HepG2 (cell line): ENCODE data around the gene NDE1. TPM values are rescaled to one million over a fixed set of nuclear protein-coding genes. Genes with fewer than 3 reads are reported as not detected.

Source experiments
- ATAC-seq: fragments of 200-7000 bp; cut with Tn5 transposase; 3 replicates; pipeline ENCODE4 v1.9.1; 2020; ENCODE audit warnings: mild to moderate bottlenecking, moderate library complexity
- BruUV-seq: library from RNA; stranded (reverse); fragments of 400-500 nt; replicated peaks from 2 replicates; lab custom pipeline; 2021; lab: Mats Ljungman, UMichigan
- CTCF ChIA-PET: fragments of 300-600 bp; formaldehyde crosslinking; extraction: SDS; loops from one replicate; lab custom pipeline; 2021; ENCODE audit warnings: low total read pairs, inconsistent platforms, low intra/inter-chr PET ratio; lab: Yijun Ruan, JAX
- POLR2A ChIA-PET: fragments of 350-600 bp; sonication (Branson Sonifier 250); formaldehyde crosslinking; loops from one replicate; lab custom pipeline; 2020; ENCODE audit warnings: antibody characterized with exemption, inconsistent platforms; lab: Yijun Ruan, JAX
- DNase-seq: peaks from one replicate; pipeline ENCODE4 v3.0.0-alpha.2; 2015; ENCODE audit warnings: low spot score
- FAIRE-seq: peaks from 3 replicates; lab custom pipeline; 2011; peaks lifted over from hg19 to GRCh38; lab: Jason Lieb, UNC
- H2AFZ ChIP-seq: one replicate; pipeline ENCODE4 v1.6.1; 2011; ENCODE audit warnings: low read length, inconsistent platforms
- H3K27ac ChIP-seq: fragments of 300-600 bp; 3 replicates; pipeline ENCODE4 v1.8.0; 2011; ENCODE audit warnings: mixed run types, mild to moderate bottlenecking, mixed read lengths, low read length, inconsistent platforms; ENCODE audit not compliant: insufficient read depth; ENCODE audit errors: extremely low read length
- H3K27me3 ChIP-seq, 2 experiments: fragments of 200-600 bp in 1 of 2; 2 replicates in 1 of 2; 3 replicates in 1 of 2; pipeline versions ENCODE4 v1.6.0 to v1.8.0; 2011; ENCODE audit warnings: low read length in 2 of 2, mild to moderate bottlenecking in 2 of 2, moderate library complexity in 2 of 2, inconsistent platforms in 1 of 2; ENCODE audit not compliant: insufficient read depth in 2 of 2, control insufficient read depth in 1 of 2
- H3K36me3 ChIP-seq, 2 experiments: fragments of 200-600 bp in 1 of 2; replicated peaks in 1 of 2; 2 replicates in 1 of 2; 3 replicates in 1 of 2; pipeline versions ENCODE4 v1.5.1 to v1.8.0; 2011; ENCODE audit warnings: low read length in 2 of 2, inconsistent platforms in 1 of 2; ENCODE audit not compliant: insufficient read depth in 2 of 2, control insufficient read depth in 1 of 2
- H3K4me1 ChIP-seq: 2 replicates; pipeline ENCODE4 v1.5.1; 2012; ENCODE audit warnings: low read length, inconsistent platforms; ENCODE audit not compliant: insufficient read depth
- H3K4me2 ChIP-seq: 2 replicates; pipeline ENCODE4 v1.6.0; 2011; ENCODE audit warnings: low read depth, low read length, inconsistent platforms
- H3K4me3 ChIP-seq, 3 experiments: fragments of 200-600 bp in 1 of 3; sonication (generic), shearing (Covaris generic) in 1 of 3; replicated peaks in 1 of 3; 2 replicates each; pipeline ENCODE4 v1.5.1; 2011 to 2016; ENCODE audit warnings: low read length in 3 of 3, inconsistent platforms in 2 of 3, low read depth in 2 of 3, mild to moderate bottlenecking in 2 of 3, control low read depth in 1 of 3, mixed read lengths in 1 of 3; ENCODE audit not compliant: insufficient read depth in 1 of 3
- H3K79me2 ChIP-seq: one replicate; pipeline ENCODE4 v1.6.1; 2011; ENCODE audit warnings: low read length, inconsistent platforms; ENCODE audit not compliant: insufficient read depth
- H3K9ac ChIP-seq: 2 replicates; pipeline ENCODE4 v1.6.0; 2011; ENCODE audit warnings: mild to moderate bottlenecking, low read depth, low read length, inconsistent platforms; ENCODE audit not compliant: insufficient read depth
- H3K9me3 ChIP-seq: 2 replicates; pipeline ENCODE4 v1.5.1; 2012; ENCODE audit warnings: mild to moderate bottlenecking, low read length
- H4K20me1 ChIP-seq: 2 replicates; pipeline ENCODE4 v1.6.0; 2011; ENCODE audit warnings: inconsistent platforms, mild to moderate bottlenecking, low read length, moderate library complexity; ENCODE audit not compliant: insufficient read depth
- NFAT5 ChIP-seq: sonication (generic); formaldehyde crosslinking; IDR thresholded peaks from 2 replicates; pipeline ENCODE4 v1.4.0; 2020; ENCODE audit warnings: missing genetic modification reagents
- NFE2L1 ChIP-seq: sonication (generic); formaldehyde crosslinking; IDR thresholded peaks from 2 replicates; pipeline ENCODE4 v1.4.0; 2020; ENCODE audit warnings: missing genetic modification reagents, mild to moderate bottlenecking, borderline replicate concordance
- TIGD3 ChIP-seq: sonication (generic); formaldehyde crosslinking; IDR thresholded peaks from 2 replicates; pipeline ENCODE4 v1.5.1; 2020; ENCODE audit warnings: mild to moderate bottlenecking, missing genetic modification reagents, borderline replicate concordance
- ZBTB37 ChIP-seq: sonication (generic); formaldehyde crosslinking; IDR thresholded peaks from 2 replicates; pipeline ENCODE4 v1.4.0; 2020; ENCODE audit warnings: mild to moderate bottlenecking, missing genetic modification reagents
- ZNF570 ChIP-seq: sonication (generic); formaldehyde crosslinking; IDR thresholded peaks from 2 replicates; pipeline ENCODE4 v1.4.0; 2020; ENCODE audit warnings: mild to moderate bottlenecking, missing genetic modification reagents, borderline replicate concordance
- WGBS: methylation state at CpG from one replicate; pipeline ENCODE4 v1.1.6; 2017; ENCODE audit warnings: low lambda C conversion rate; 5-methylcytosine and 5-hydroxymethylcytosine counted together
- in situ Hi-C: cut with HindIII; loops from 2 replicates; pipeline ENCODE4 v1.10.0; 2017; ENCODE audit warnings: low pct_unique_long_range_greater_than_20kb; ENCODE audit not compliant: extremely low pct_ligation_motif_present
- intact Hi-C: fragments of 100-400 bp; cut with micrococcal nuclease; formaldehyde crosslinking; loops from one replicate; pipeline ENCODE4 v1.10.0; 2022; ENCODE audit not compliant: unreplicated experiment
- polyA plus RNA-seq, 8 experiments: library from polyadenylated mRNA; depleted of rRNA in 3 of 8; stranded (reverse) in 7 of 8; unstranded in 1 of 8; fragments of >200 nt; fragmentation: Illumina TruSeq in 4 of 8; extraction: Trizol in 4 of 8; gene quantifications; 2 replicates each; pipeline versions ENCODE4 v1.2.1 to v1.2.3, GENCODE V29; 2011 to 2016; ENCODE audit warnings: low read depth in 4 of 8, missing spikeins in 1 of 8, mixed read lengths in 1 of 8; ENCODE audit not compliant: insufficient read depth in 1 of 8
- total RNA-seq, 5 experiments: library from RNA; depleted of rRNA; stranded (reverse); fragments of >200 nt; fragmentation: Illumina TruSeq; extraction: Trizol; gene quantifications; 2 replicates each; pipeline ENCODE4 v1.2.3, GENCODE V29; 2016; ENCODE audit warnings: low read depth in 1 of 5
- TF ChIP-seq, protein P1 (sequence below): conservative IDR thresholded peaks from 2 replicates; pipeline ENCODE4 v1.6.1; 2018; ENCODE audit warnings: missing genetic modification reagents
- TF ChIP-seq, protein P2 (sequence below): sonication (generic); formaldehyde crosslinking; IDR thresholded peaks from 2 replicates; pipeline ENCODE4 v1.5.0; 2020; ENCODE audit warnings: mild to moderate bottlenecking, missing genetic modification reagents
- TF ChIP-seq, protein P3 (sequence below): sonication (generic); IDR thresholded peaks from 2 replicates; pipeline ENCODE4 v1.6.1; 2016; ENCODE audit warnings: low read depth, borderline replicate concordance
- TF ChIP-seq, protein P4 (sequence below): sonication (generic); formaldehyde crosslinking; IDR thresholded peaks from 2 replicates; pipeline ENCODE4 v1.5.0; 2020; ENCODE audit warnings: mild to moderate bottlenecking, missing genetic modification reagents

NDE1 gene
- total and polyA plus RNA-seq, 2 of the 13 experiments (the other 11 are each of a cell fraction or from before 2014, with no cell fraction given) = 40.9 to 72.5 TPM

DNA sequence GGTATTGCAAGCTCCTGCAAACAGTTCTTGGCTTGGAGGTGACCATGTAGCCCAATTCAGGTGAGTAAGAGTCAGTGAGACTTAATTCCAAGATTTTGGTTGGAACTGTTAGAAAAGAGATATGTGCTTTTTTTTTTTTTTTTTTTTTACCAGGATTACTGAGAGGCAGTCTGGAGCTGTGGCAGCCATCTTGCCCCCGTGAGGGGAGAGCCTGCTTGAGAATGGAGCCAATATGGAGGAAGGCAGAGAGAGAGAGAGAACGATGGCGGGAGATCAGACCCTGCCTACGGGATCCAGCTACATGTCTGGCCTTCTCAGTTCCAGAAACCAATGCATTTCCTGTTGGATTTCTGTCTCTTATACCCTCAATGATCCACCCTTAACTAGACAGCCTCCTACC, 109.0 kb downstream of the NDE1 start:
- Histone ChIP-seq H4K20me1 (no peaks in the 10 kb centered on the region), H3K9me3 (no peaks in the 10 kb centered on the region), H3K27ac (no peak overlapping the region), H3K36me3 (no peaks in the 10 kb centered on the region), H3K9ac (no peak overlapping the region), H2AFZ (no peak overlapping the region), H3K27me3 (peaks cover 0 to 10% of the 10 kb centered on the region in 2 experiments; a peak in 2 of 5 replicates), H3K79me2 (no peaks in the 10 kb centered on the region), H3K4me1 (no peaks in the 10 kb centered on the region), H3K4me2 (no peak overlapping the region), H3K4me3 (no peak overlapping the region)
- ChIA-PET CTCF (no interaction called here), POLR2A (no interaction called here)
- intact Hi-C loops (no loop called here), in situ Hi-C loops (no loop called here)
- WGBS = 37% methylated on average over 4 of the region's 4 CpGs
- DNase-seq = no peak
- no TSS peak for BruUV-seq
- no peak for ATAC-seq
- FAIRE-seq = no peak
- TF ChIP-seq, protein P1, sequence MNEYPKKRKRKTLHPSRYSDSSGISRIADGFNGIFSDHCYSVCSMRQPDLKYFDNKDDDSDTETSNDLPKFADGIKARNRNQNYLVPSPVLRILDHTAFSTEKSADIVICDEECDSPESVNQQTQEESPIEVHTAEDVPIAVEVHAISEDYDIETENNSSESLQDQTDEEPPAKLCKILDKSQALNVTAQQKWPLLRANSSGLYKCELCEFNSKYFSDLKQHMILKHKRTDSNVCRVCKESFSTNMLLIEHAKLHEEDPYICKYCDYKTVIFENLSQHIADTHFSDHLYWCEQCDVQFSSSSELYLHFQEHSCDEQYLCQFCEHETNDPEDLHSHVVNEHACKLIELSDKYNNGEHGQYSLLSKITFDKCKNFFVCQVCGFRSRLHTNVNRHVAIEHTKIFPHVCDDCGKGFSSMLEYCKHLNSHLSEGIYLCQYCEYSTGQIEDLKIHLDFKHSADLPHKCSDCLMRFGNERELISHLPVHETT (CRISPR knock-in tag) = no peak
- TF ChIP-seq TIGD3 (CRISPR knock-in tag) (no peak), ZNF570 (CRISPR knock-in tag) (no peak), NFAT5 (CRISPR knock-in tag) (no peak), NFE2L1 (no peak), ZBTB37 (CRISPR knock-in tag) (no peak)
- TF ChIP-seq, protein P2, sequence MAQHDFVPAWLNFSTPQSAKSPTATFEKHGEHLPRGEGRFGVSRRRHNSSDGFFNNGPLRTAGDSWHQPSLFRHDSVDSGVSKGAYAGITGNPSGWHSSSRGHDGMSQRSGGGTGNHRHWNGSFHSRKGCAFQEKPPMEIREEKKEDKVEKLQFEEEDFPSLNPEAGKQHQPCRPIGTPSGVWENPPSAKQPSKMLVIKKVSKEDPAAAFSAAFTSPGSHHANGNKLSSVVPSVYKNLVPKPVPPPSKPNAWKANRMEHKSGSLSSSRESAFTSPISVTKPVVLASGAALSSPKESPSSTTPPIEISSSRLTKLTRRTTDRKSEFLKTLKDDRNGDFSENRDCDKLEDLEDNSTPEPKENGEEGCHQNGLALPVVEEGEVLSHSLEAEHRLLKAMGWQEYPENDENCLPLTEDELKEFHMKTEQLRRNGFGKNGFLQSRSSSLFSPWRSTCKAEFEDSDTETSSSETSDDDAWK (CRISPR knock-in tag) = no peak
- TF ChIP-seq, protein P3, sequence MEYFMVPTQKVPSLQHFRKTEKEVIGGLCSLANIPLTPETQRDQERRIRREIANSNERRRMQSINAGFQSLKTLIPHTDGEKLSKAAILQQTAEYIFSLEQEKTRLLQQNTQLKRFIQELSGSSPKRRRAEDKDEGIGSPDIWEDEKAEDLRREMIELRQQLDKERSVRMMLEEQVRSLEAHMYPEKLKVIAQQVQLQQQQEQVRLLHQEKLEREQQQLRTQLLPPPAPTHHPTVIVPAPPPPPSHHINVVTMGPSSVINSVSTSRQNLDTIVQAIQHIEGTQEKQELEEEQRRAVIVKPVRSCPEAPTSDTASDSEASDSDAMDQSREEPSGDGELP = no peak
- TF ChIP-seq, protein P4, sequence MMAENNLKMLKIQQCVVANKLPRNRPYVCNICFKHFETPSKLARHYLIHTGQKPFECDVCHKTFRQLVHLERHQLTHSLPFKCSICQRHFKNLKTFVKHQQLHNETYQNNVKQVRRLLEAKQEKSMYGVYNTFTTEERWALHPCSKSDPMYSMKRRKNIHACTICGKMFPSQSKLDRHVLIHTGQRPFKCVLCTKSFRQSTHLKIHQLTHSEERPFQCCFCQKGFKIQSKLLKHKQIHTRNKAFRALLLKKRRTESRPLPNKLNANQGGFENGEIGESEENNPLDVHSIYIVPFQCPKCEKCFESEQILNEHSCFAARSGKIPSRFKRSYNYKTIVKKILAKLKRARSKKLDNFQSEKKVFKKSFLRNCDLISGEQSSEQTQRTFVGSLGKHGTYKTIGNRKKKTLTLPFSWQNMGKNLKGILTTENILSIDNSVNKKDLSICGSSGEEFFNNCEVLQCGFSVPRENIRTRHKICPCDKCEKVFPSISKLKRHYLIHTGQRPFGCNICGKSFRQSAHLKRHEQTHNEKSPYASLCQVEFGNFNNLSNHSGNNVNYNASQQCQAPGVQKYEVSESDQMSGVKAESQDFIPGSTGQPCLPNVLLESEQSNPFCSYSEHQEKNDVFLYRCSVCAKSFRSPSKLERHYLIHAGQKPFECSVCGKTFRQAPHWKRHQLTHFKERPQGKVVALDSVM = no peak
